Type B pancreatic cell (in vitro differentiated cells): Measurements from ENCODE around the gene ANKRD60. TPM values are rescaled to one million over a fixed set of nuclear protein-coding genes. Genes with fewer than 3 reads are reported as not detected.

Experiments used
- DNase-seq: peaks from one replicate; pipeline ENCODE4 v3.0.0; 2021; ENCODE audit warnings: mixed read lengths; ENCODE audit not compliant: unreplicated experiment; ENCODE audit errors: extremely low spot score
- H3K27ac Mint-ChIP-seq: 2 replicates; pipeline ENCODE4 v1.8.0; 2021; ENCODE audit warnings: mild to moderate bottlenecking, mixed read lengths
- H3K27me3 Mint-ChIP-seq: 2 replicates; pipeline ENCODE4 v1.8.0; 2021; ENCODE audit warnings: mixed read lengths
- H3K36me3 Mint-ChIP-seq: 2 replicates; pipeline ENCODE4 v1.8.0; 2021; ENCODE audit warnings: mixed read lengths
- H3K4me1 Mint-ChIP-seq: one replicate; pipeline ENCODE4 v1.8.0; 2021; ENCODE audit warnings: mixed read lengths; ENCODE audit not compliant: unreplicated experiment
- H3K4me3 Mint-ChIP-seq: 2 replicates; pipeline ENCODE4 v1.8.0; 2021; ENCODE audit warnings: mild to moderate bottlenecking, mixed read lengths
- H3K9me3 Mint-ChIP-seq: 2 replicates; pipeline ENCODE4 v1.8.0; 2021; ENCODE audit warnings: mixed read lengths
- CTCF ChIP-seq: fragments of 200-600 bp; sonication (generic); conservative IDR thresholded peaks from 2 replicates; pipeline ENCODE4 v1.5.0; 2021; ENCODE audit warnings: antibody characterized with exemption, mild to moderate bottlenecking
- total RNA-seq: library from RNA; stranded (reverse); gene quantifications from 2 replicates; pipeline ENCODE4 v1.2.1, GENCODE V29; 2021; ENCODE audit warnings: low replicate concordance

The ANKRD60 gene
- total RNA-seq, 1 donor from 2014 or later = not detected

GRCh38 chr20:58225452-58226200 lies 2.8 kb downstream of the ANKRD60 start:
- Mint-ChIP-seq H3K4me1 (peaks cover 9% of the 10 kb centered on the region), H3K36me3 (peaks cover 9% of the 10 kb centered on the region), H3K4me3 (no peak overlapping the region), H3K27me3 (peaks cover 91% of the 10 kb centered on the region), H3K27ac (no peak overlapping the region), H3K9me3 (no peaks in the 10 kb centered on the region)
- no peak for TF ChIP-seq CTCF
- no peak for DNase-seq

GRCh38 chr20:58224974-58225373 lies 3.5 kb downstream of the ANKRD60 start:
- H3K27ac Mint-ChIP-seq = no peak overlapping the region
- H3K27me3 Mint-ChIP-seq = peaks cover 89% of the 10 kb centered on the region
- H3K36me3 Mint-ChIP-seq = peaks cover 9% of the 10 kb centered on the region
- H3K4me1 Mint-ChIP-seq = peaks cover 9% of the 10 kb centered on the region
- H3K4me3 Mint-ChIP-seq = no peak overlapping the region
- no peaks in the 10 kb centered on the region for H3K9me3 Mint-ChIP-seq
- DNase-seq = no peak
- TF ChIP-seq CTCF = no peak

- no peak for TF ChIP-seq CTCF
- Mint-ChIP-seq H3K9me3 (peaks cover 2% of the 10 kb centered on the region), H3K36me3 (peaks cover 9% of the 10 kb centered on the region), H3K27me3 (peaks cover 85% of the 10 kb centered on the region), H3K4me3 (no peak overlapping the region), H3K27ac (no peak overlapping the region), H3K4me1 (peaks cover 4% of the 10 kb centered on the region)
- DNase-seq = no peak
Observed at GRCh38 chr20:58224097-58224496, 4.4 kb downstream of the ANKRD60 start.

GRCh38 chr20:58223358-58223941 lies 5.0 kb downstream of the ANKRD60 start:
- Mint-ChIP-seq H3K9me3 (peaks cover 9% of the 10 kb centered on the region), H3K4me1 (no peaks in the 10 kb centered on the region), H3K4me3 (no peak overlapping the region), H3K27me3 (peaks cover 86% of the 10 kb centered on the region), H3K27ac (no peak overlapping the region), H3K36me3 (peaks cover 9% of the 10 kb centered on the region)
- DNase-seq = no peak
- no peak for TF ChIP-seq CTCF

GRCh38 chr20:58222446-58222845 lies 6.0 kb downstream of the ANKRD60 start:
- peaks cover 9% of the 10 kb centered on the region for H3K9me3 Mint-ChIP-seq
- peaks cover 87% of the 10 kb centered on the region for H3K27me3 Mint-ChIP-seq
- H3K4me1 Mint-ChIP-seq = no peaks in the 10 kb centered on the region
- DNase-seq = no peak
- no peak overlapping the region for H3K27ac Mint-ChIP-seq
- no peak overlapping the region for H3K4me3 Mint-ChIP-seq
- no peak for TF ChIP-seq CTCF
- peaks cover 9% of the 10 kb centered on the region for H3K36me3 Mint-ChIP-seq
